Activated CD8-positive, alpha-beta memory T cell treated with anti-CD3 and anti-CD28 coated beads, Interleukin-2, amount 50 U/mL, for 24 hours (primary cell): ENCODE measurements around the gene PRR5L.
"Not testable (repeated sequence)": the region's sequence is repeated elsewhere in the genome, so short reads cannot be mapped to it uniquely, and the experiment has no call there.

Experiments used
- DNase-seq: peaks from one replicate; pipeline ENCODE4 v3.0.0-alpha.2; 2020; ENCODE audit errors: extremely low read depth

PRR5L gene

DNA sequence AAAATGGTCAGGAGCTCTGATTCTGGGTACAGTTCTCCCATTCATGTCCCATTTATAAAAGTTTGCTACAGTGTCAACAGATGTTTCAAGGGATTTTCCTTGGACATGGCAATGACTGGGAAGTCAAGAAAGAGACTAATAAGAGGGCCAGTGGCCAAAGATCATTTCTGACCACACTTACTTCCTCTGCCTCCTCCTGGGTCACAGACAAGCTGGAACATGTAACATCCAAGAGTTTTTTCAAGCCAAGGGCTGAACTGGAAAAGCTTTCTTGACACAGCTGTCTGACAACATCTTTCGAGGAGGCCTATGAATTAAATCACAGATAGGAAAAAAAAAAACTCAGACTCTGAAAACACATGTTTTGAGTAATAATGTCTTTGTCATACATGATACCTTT, 15.6 kb upstream of the PRR5L start:
- DNase-seq, result no peak

DNA sequence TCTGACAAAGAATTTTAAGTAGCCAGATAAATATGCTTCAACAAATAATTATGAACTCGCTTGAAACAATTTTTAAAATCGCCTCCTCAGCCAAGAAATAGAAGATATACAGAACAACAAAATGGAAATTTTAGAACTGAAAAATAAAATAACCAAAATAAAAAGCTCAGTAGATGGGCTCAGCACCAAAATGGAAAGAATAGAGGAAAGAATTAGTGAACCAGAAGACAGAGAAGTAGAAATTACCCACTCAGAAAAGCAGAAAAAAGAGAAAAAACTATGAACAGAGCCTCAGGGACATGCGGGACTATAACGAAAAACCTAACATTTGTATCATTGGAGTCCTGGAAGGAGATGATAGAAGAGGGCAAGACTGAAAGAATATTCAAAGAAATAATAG, 14.2 kb upstream of the PRR5L start:
- no peak for DNase-seq

DNA sequence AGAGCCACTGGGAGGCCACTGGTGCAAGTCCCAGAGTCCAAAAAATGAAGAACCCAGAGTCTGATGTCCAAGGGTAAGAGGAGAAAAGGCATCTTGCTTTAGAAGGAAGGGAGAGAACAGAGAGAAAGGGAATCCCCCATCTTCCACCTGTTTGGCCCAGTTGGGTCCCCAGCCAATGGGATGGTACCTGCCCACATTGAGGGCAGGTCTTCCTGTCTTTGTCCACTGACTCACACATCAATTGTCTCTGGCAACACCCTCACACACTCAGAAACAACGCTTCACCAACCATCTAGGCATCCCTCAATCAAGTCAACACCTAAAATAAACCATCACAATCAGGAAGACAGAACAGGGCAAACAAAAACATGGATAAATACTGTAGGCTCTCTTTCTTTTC, 13.2 kb upstream of the PRR5L start:
- DNase-seq, result no peak

DNA sequence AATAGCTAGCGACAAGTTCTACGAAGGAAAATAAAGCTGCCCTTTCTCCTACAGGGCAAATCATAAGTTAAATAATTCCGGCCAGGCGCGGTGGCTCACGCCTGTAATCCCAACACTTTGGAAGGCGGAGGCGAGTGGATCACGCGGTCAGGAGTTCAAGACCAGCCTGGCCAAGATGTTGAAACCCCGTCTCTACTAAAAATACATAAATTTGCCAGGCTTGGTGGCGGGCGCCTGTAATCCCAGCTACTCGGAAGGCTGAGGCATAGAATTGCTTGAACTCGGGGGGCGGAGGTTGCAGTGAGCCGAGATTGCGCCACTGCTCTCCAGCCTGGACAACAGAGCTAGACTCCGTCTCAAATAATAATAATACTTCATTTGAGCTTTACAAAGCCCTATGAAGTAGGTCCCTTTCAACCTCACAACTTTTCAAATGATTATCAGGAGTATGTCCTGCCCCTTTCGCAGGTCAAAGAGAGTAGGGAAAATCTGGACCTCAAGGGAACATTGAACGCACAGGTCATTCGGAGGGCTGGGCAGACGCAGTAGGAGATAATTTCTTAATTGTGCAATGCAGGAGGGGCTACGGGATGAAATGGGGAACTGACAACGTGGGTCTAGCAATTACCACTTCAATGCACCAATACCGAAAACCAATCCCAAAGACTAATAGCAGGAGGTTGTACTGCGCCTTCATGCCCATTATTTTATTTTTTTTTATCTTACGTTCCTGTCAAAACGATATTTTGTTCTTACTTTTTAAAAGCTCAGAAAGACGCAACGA, 7.5 kb upstream of the PRR5L start:
- no peak for DNase-seq

DNA sequence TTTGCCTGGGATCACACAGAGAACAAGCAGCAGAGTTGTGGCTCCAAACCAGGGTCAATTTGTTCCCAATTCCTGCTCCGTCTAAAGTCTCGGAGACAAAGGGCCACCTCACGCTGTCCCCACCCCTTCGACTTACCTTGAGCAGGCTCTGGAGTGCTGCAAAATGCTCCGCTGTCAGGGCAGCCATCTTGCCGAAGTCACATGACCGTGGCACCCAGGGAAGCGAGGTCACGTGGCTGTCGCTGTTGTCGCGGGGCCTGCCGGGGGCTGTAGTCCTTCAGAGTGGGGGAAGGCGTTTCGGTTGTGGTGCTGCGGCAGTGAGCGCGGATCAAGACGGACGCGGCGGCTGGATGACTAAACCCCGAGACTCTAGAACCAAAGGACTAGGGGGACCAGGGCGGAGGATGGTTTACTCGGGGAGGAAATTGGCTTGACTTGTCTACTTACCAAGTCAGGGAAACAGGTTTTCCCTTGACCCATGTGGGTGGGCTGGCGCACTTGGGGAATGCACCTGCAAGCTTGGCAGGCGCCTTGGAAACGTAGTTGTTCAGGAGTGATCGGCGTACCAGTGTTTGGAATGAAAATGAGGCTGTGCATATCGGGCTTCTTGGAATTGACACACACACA, 6.7 kb upstream of the PRR5L start, which contains the start of gene COMMD9:
TSS of gene COMMD9 (minus strand) at position 199 of the 627 bp plus-strand sequence. CDS start at position 187, 12 bp downstream.
- DNase-seq, result peak; percentile 90

DNA sequence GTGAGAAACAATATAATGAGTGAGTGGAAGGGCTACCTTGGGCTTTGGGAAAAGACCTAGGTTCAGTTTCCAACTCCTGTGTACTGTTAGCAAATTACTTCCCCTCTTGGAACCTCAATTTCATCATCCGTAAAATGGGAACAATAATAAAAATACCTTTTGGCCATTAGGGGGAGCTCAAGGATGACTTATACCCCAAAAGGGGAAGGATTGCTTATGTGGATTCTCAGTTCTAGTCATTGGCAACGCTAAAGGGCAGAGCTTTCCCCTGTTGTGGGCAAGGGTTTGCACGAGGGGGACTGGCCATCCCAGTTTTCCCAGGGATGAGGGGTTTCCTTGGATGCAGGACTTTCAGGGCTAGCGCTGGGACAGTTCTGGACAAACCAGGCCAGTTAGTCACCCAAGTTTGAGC, 3.8 kb upstream of the PRR5L start:
- DNase-seq, result no peak

DNA sequence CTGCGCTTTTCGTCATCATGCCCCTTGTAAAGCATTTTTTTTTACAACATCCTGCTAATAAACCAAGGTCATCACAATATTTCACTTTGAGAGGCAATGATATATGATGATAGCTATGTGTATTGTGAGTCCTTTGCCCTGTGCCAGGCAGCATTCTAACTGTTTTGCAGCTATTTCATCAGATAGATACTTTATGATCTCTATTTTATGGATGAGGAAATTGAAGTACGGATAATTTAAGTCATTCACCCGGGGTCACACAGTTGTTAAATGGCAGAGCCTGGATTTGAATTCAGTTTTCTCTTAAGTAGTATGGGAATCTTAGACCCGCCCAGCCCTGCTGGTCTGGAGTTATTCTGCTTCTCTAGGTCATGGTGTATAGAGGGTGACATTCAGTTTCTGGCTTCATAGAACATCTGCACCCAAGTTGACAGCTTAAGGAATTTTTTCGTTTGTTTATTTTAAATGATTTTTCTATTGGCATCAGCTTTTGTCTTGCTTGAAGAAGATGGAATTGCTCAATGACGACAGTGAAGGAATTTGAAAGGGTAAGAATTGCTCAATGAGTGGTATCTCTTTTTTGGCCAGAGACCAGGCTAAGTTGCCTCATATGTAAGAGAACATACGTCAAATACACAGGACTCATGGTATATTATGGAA, 926 bp downstream of the PRR5L start:
- DNase-seq, result no peak

DNA sequence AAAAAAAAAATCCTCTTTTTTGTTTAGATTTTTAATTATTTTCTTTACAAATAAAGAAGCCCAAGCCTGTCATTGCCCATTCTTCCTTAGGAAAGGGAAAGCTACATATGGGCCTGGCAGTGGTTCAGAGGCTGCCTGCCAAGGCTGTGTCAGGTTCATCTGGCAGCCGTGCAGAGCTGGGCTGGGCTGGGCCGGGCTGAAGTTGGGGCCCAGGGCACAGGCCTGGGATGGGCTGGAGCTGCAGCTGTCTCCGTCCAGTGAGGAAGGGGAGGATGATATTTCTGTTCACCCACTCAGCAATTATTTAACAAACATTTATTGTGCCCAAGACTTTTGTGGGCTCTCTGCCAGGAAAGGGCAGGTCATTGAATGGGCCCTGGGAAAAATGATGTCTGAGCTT, 4.6 kb downstream of the PRR5L start:
- no peak for DNase-seq

DNA sequence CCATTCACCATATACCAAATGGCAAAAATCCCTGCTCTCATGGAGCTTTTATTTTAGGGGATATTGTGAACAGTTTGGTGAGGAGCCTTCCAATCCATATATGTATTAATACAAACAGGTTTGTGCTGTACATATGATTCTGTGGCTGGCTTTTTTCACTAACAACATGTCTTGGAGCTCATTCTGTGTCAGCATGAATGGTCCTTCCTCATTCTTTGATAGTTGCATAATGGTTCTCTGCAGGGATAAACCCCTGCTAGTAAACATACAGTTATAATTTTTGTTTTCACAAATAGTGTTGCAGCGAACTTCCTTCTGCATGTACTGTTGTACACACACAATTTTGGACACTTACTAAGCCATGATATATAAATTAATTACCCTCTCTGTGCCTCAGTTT, 8.3 kb downstream of the PRR5L start:
- DNase-seq, result no peak

DNA sequence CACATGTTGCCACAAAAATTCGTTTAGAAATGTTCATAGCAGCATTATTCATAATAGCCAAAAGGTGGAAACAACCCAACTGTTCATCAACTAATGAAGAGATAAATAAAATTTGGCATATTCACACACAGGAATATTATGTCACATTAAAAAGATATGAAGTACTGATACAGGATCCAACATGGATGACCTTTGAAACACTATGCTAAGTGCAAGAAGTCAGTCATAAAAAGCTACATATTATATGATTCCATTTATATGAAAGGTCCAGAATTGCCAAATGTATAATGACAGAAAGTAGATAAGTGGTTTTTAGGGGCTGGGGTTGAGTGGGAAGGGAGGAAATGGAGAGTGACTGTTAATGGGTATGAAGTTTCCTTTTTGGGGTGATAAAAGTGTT, 9.0 kb downstream of the PRR5L start:
- DNase-seq, result no peak

DNA sequence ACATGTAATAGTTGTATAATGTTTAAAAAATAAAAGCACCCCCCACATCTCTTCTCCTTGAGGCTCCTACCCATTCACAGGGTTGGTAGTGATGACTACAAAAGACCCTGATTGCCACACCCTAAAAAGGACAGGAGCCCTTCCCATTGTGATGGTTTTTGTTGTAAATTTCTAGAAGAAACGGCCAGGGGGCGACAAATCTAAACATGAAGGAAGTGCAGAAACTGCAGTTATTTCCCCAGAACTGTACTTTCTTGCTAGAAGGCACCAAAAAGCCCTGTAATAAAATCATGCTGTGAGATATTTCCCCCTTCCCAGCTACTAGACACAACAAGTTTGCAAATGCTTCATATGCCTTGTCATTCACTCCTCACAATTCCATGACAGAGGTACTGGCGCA, 10.8 kb downstream of the PRR5L start:
- DNase-seq, result no peak

DNA sequence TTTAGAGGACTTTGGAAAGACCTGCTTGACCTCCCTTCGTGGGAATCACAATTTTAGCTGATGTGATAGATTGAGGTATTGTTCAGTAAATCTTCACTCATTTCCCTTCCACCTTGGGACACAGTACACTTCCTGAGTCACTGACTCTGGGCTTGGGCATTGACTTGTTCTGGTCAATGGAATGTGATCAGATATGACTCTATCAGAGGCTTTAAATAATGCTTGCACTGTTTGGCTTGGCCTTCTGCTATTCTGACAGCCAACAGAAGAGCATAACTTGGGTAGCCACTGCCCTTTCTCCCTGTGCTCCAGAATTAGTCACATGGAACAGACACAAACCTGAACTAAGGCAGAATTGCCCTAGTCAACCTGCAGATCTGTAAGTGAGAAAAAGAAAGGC, 12.5 kb downstream of the PRR5L start:
- DNase-seq, result no peak

DNA sequence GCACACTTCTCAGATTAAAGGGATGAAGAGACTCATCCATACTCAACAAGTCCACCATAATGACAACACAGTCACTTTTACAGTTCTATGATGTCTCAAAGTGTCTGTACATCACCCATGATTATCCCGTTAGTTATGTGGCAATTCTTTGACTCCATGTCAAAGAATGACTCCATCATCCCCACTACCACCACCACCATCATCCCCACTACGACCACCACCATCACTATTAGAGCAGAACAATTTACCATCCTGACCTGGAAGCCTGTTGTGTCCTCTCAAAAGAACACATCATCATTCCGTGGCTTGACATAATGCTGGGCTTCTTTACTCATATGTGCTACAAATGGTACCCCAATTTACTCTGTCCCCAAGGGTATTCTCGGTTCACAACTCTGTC, 13.7 kb downstream of the PRR5L start:
- no peak for DNase-seq

DNA sequence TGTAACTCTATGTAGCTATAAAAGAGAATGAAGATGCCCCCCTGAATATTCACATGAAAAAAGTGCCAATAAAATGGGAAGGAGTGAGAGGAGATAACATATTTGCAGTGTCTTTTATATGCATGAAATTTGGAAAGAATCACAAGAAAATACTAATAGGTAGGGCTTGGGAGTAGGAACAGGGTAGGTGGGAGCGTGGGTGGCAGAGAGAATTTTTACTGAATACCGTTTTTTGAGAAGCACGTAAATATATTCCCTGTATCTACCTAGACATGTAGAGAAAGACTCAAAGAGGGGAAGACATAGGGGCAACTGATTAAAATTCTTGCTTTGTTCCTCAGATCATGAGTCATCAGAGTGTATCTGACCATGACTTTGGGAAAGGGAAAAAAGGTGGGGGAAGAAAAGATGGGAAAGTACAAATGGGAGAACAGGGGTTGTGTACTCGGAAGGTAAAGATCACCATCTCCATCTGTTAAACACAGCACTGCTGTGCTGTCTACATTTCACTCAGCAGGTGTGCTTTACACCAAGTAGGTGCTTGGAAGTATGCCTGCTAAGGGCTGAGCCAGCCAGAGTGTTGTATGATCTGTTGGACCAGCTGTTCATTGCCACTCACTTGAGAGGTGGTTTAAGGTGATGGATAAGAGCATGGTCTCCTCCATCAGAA, 16.0 kb downstream of the PRR5L start:
- no peak for DNase-seq

DNA sequence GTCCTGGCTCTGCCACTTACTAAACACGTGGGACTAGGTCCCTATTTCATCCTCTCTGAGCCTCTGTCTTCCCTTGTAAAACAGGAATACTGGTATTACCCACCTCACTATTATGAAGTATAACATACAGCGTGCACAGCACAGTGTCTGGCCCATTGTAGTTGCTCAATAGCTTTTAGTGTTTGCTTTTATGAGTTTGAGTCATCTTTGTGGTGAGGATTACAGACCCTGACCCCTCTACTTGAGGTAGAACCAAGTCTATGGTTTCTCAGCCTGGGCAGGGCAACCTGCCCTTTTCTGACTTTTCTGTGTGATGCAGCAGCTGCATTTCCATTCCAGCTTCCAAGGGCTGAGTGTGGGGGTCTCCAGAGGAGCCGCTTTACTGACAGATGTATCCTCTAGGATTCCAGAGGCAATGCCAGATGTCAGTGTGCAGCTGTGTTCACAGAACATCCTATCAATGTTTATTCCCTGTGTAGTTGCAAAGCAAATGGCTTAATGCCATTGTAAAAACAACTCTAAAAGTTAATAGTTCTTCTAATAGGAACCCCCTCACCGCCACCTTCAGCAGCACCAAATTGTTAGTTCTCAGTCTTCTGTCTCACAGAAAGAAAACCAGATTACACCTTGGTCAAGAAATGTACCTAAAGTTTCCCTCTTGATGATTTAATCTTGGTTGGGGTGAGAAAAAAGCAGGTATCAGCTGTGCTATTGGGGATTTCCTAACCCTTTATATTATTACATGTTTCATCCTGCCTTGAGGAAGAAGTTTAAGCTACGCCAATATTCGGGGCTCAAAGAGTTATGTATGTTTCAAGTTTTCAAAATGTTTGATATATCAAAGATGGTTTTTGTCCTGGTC, 16.8 kb downstream of the PRR5L start:
- no peak for DNase-seq

DNA sequence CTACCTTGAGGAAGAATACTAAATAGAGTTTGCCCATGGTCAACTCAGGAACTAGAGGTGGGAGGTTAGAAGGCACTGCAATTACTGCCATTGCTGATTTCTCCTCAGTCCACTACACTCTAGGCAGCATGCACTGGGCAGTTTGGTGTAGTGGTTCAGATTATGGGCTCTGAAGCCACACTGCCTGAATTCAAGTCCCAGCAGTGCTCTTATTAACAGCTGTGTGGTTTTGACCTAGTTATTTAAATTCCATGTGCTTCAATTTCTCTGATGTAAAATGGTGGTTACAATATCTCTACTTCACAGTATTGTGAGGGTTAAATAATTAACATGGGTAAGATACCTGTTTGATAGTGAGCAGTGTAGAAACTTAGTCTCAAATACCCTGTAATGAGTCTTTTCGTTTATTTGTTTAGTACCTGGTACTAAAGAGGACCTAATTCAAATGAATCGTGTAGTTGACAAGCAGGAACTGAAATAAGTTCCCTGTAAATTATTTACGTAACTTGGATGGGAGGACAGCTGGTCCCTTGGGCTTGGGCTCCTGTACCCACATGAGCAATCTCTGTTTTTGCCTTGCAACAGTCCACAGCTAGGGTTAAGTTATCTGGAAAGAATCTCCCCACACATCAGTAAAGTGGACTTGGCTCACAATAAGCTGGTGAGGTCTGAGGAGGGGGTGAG, 17.8 kb downstream of the PRR5L start:
- DNase-seq, result no peak

DNA sequence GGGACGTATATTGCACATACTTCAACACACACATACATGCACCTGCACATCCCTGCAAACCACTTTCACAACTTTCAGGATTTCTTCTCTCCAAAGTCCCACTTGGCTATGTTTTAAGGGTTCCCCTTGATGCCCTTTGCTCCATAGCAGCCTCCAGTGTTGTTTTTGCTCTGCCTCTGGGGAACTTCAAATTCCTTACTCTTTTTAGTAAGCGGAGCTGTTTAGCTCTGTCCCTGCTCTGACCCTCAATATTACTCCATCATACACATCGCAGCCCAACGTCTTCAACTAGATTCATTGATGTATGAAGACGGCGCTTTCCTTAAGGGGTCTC, 18.3 kb downstream of the PRR5L start:
- DNase-seq, result no peak

DNA sequence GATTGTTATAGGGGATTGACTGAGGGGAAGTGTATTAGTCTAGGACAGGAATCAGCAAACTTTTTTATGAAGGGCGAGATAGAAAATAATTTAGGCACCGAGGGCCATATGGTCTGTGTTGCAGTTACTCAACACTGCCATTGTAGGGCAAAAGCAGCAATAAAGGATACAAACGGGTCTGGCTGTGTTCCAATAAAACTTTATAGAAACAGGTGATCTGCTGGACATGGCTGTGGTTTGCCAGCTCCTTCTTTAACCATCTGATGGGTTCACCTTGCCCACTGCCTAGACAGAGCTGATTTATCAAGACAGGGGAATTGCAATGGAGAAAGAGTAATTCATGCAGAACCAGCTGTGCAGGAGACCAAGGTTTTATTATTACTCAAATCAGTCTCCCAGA, 20.0 kb downstream of the PRR5L start:
- DNase-seq, result no peak

DNA sequence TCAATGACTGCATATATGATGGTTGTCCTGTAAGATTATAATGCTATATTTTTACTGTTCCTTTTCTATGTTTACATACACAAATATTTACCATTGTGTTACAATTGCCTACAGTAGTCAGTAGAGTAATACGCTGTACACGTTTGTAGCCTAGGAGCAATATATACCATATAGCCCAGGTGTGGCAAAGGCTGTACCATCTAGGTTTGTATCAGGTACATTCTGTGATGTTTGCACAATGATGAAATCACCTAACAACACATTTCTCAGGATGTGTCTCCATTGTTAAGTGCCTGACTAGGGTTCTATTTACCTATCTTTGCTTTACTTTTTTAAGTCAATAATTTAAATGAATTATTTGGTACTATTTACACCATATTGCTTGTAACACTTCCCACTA, 21.9 kb downstream of the PRR5L start:
- DNase-seq, result no peak

DNA sequence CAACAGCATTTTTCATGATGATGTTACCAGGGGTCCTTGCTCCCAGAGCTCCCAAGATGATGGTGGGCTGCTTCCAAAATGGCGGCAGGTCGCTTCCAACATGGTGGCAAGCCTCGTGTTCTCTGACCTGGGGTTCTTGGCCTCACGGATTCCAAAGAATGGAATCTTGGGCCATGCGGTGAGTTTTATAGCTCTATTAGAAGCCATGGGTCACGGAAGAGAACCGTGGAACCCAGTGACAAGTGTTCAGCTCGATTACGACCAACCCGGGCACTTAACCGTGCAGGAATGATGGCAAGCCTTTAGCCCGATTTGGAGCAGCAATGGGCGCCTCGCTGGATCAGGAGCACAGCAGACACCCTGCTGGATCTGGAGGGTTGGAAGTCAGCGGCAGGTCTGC, 28.9 kb downstream of the PRR5L start:
- not testable (repeated sequence) for DNase-seq

DNA sequence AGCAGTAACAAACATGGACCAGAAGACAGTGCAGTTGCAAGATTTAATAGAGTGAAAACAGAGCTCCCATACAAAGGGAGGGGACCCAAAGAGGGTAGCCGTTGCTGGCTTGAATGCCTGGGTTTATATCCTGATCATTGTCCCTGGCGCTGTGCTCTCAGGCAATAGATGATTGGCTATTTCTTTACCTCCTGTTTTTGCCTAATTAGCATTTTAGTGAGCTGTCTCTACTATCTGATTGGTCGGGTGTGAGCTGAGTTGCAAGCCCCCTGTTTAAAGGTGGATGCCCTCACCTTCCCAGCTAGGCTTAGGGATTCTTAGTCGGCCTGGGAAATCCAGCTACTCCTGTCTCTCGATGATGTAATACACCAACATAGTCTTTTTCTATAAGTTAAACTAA, 29.3 kb downstream of the PRR5L start:
- DNase-seq, result not testable (repeated sequence)
